GM12872 (cell line): ENCODE results near the gene GRIP2.

ENCODE experiments used
- CTCF ChIP-seq: IDR thresholded peaks from 3 replicates; pipeline ENCODE4 v1.5.1; 2011; ENCODE audit warnings: low read depth, mild to moderate bottlenecking, low read length, moderate library complexity; ENCODE audit not compliant: insufficient read depth

Gene GRIP2

GRCh38 chr3:14560110-14560509 lies 20.0 kb upstream of the GRIP2 start:
- no peak for TF ChIP-seq CTCF

- no peak for TF ChIP-seq CTCF
Measured at GRCh38 chr3:14558029-14558428, 17.9 kb upstream of the GRIP2 start.

- TF ChIP-seq CTCF = no peak
Measured at GRCh38 chr3:14555835-14556234, 15.7 kb upstream of the GRIP2 start.

- TF ChIP-seq CTCF = no peak
Measured at GRCh38 chr3:14554715-14555114, 14.6 kb upstream of the GRIP2 start.

GRCh38 chr3:14553871-14554270 lies 13.7 kb upstream of the GRIP2 start:
- TF ChIP-seq CTCF = no peak

GRCh38 chr3:14552717-14553116 lies 12.6 kb upstream of the GRIP2 start:
- TF ChIP-seq CTCF = no peak

- no peak for TF ChIP-seq CTCF
Measured at GRCh38 chr3:14552041-14552648, 12.0 kb upstream of the GRIP2 start.
